ENCODE measurements around the gene PCBP4.

The PCBP4 gene

GRCh38 chr3:51967384-51968169, at the start of gene PCBP4:
Gene PCBP4 (minus strand): TSS chr3:51967454. CDS start chr3:51961240, 6,214 bp downstream.
- DNase-seq (ENCODE audit: low read depth in 1 of 2, low spot score in 1 of 2): no peak

- no peak for DNase-seq (ENCODE audit: low read depth in 1 of 2, low spot score in 1 of 2)
Observed at GRCh38 chr3:52015438-52016228, 48.4 kb upstream of the PCBP4 start.

GRCh38 chr3:52014613-52015012, 47.4 kb upstream of the PCBP4 start:
- no peak for DNase-seq (ENCODE audit: low read depth in 1 of 2, low spot score in 1 of 2)

- no peak for DNase-seq (ENCODE audit: low read depth in 1 of 2, low spot score in 1 of 2)
Observed at GRCh38 chr3:52013802-52014598, 46.7 kb upstream of the PCBP4 start.

GRCh38 chr3:52012699-52013098, 45.4 kb upstream of the PCBP4 start:
- no peak for DNase-seq (ENCODE audit: low read depth in 1 of 2, low spot score in 1 of 2)

- DNase-seq (ENCODE audit: low read depth in 1 of 2, low spot score in 1 of 2): no peak
Observed at GRCh38 chr3:52010431-52010830, 43.2 kb upstream of the PCBP4 start.

GRCh38 chr3:52007291-52007690, 40.0 kb upstream of the PCBP4 start:
- DNase-seq (ENCODE audit: low read depth in 1 of 2, low spot score in 1 of 2): no peak

- DNase-seq (ENCODE audit: low read depth in 1 of 2, low spot score in 1 of 2): no peak
Observed at GRCh38 chr3:52006820-52007133, 39.5 kb upstream of the PCBP4 start.

GRCh38 chr3:52006017-52006819, 39.0 kb upstream of the PCBP4 start:
- DNase-seq (ENCODE audit: low read depth in 1 of 2, low spot score in 1 of 2): no peak

GRCh38 chr3:52005571-52005986, 38.3 kb upstream of the PCBP4 start:
- no peak for DNase-seq (ENCODE audit: low read depth in 1 of 2, low spot score in 1 of 2)

- DNase-seq (ENCODE audit: low read depth in 1 of 2, low spot score in 1 of 2): no peak
Observed at GRCh38 chr3:52004906-52005395, 37.7 kb upstream of the PCBP4 start.

GRCh38 chr3:52004163-52004787, 37.0 kb upstream of the PCBP4 start:
- no peak for DNase-seq (ENCODE audit: low read depth in 1 of 2, low spot score in 1 of 2)

GRCh38 chr3:52002748-52003147, 35.5 kb upstream of the PCBP4 start:
- no peak for DNase-seq (ENCODE audit: low read depth in 1 of 2, low spot score in 1 of 2)

GRCh38 chr3:52001443-52001974, 34.3 kb upstream of the PCBP4 start:
- DNase-seq (ENCODE audit: low read depth in 1 of 2, low spot score in 1 of 2): peak; percentile 71 to 73

- DNase-seq (ENCODE audit: low read depth in 1 of 2, low spot score in 1 of 2): no peak
Observed at GRCh38 chr3:51999846-52000245, 32.6 kb upstream of the PCBP4 start.

GRCh38 chr3:51998774-51999173, 31.5 kb upstream of the PCBP4 start:
- DNase-seq (ENCODE audit: low read depth in 1 of 2, low spot score in 1 of 2): no peak

- no peak for DNase-seq (ENCODE audit: low read depth in 1 of 2, low spot score in 1 of 2)
Observed at GRCh38 chr3:51997935-51998596, 30.8 kb upstream of the PCBP4 start.

GRCh38 chr3:51997172-51997571, 29.9 kb upstream of the PCBP4 start:
- no peak for DNase-seq (ENCODE audit: low read depth in 1 of 2, low spot score in 1 of 2)

- peak; percentile 80 to 83 for DNase-seq (ENCODE audit: low read depth in 1 of 2, low spot score in 1 of 2)
Observed at GRCh38 chr3:51995346-51996163, 28.3 kb upstream of the PCBP4 start, which contains the start of gene RPL29. Gene RPL29 (minus strand): TSS chr3:51995895. CDS start chr3:51995461, 434 bp downstream.

Data from stimulated activated CD4-positive, alpha-beta T cell treated with anti-CD3 and anti-CD28 coated beads, Interleukin-15, amount 100 ng/mL, for 1 hour (primary cell).